HG03280 (cell line): Measurements from ENCODE around the gene ID1.
"Not testable (repeated sequence)": the region's sequence is repeated elsewhere in the genome, so short reads cannot be mapped to it uniquely, and the experiment has no call there.

Source experiments
- ATAC-seq: cut with Tn5 transposase; IDR thresholded peaks from one replicate; pipeline ENCODE4 v1.9.1; 2021; ENCODE audit warnings: mild to moderate bottlenecking, moderate library complexity; ENCODE audit not compliant: unreplicated experiment

ID1 gene

GRCh38 chr20:31633339-31633914 lies 28.3 kb downstream of the ID1 start:
- no peak for ATAC-seq

DNA sequence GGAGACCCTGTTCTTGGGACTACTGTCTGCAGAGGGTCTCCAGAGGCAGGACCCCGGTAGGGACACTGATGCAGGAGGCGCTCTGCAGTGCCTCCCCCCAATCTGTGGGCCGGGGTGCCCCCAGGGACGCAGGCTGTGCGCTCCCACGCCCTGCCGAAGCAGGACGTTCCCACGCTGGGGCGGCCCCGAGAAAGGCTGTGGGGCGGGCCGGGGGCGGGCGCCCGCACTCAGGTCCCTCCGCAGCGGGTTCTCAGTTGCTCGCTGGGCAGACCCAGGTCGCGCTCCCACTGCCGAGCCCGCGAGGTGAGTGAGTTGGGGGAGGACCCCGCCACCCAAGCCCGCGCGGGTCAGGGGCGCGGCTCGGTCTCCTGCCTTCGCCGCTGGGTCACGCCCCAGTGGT lies 32.6 kb downstream of the ID1 start, which contains the start of gene COX4I2:
COX4I2 (plus strand) TSS at position 253 of the 400 bp plus-strand sequence. CDS start 1,106 bp downstream, outside the sequence.
- ATAC-seq = no peak

DNA sequence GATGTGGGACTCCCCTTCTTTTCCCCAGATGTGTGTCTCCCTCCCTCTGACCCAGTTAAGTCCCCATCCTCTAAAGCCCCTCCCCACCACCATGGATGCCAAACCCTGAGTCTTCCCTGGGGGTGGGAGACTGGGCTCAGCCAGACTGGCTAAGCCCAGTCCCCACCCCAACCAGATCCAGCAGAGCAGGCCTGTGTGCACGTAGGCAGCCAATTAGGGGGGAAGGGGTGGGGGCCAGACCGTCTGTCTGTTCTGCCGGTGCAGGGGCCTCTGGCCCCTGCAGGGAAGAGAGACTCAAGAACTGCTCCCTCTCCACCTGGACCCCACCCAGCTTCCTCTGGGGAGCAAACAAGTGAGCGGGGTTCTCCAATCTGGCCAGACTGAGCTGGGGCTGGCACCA lies 33.2 kb downstream of the ID1 start:
- no peak for ATAC-seq

DNA sequence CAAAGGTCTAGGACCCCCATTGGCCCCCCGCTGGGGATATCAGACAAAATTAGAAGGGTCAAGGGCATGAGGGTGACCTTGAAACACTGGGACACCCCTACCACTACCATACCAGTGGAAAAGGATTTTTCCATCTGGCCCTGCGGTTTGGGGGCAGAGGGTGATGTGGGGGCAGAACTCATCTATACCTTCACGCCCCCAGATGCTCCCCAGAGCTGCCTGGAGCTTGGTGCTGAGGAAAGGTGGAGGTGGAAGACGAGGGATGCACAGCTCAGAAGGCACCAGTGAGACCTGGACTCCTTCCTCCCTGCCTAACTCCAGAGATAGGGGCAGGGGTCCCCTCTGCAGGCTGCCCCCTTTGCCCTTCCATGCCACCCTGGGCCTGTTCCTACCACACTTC lies 33.7 kb downstream of the ID1 start:
- ATAC-seq = no peak

DNA sequence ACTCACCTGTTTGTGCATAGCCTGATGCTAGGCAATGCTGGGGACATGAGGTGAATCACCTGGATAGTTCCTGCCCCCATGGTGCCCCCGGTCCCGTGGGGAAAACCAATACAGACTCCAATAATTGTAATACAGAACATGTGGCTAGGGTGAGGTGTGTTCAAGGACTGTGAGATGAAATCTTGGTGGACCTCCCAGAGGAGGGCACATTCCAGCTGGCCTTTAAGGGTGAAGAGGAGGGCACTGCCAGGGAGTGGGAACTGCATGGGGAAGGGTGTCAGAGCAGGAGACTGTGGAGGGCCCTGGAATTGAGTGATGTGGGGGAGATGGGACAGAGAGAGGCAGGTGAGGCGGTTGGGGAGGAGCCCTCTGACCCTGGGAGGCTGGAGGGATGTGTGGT lies 35.2 kb downstream of the ID1 start:
- ATAC-seq = no peak

DNA sequence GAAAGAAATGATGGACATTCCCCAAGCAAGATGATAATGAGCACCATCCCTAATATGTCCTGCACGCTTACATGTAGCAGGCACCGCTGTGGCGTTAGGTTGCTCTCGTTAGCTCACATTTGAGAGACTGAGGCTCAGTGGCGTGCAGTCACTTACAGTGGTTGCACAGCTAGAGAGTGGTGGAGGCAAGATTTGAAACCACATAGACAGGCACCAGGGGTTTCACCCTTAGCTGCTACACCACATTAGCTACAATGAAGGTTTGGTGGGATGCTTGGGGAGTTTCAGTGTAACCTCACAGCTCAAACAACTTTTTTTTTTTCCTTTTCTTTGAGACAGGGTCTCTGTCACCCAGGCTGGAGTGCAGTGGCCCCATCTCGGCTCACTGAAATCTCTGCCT lies 36.3 kb downstream of the ID1 start:
- ATAC-seq = no peak

GRCh38 chr20:31642837-31643236 lies 37.7 kb downstream of the ID1 start:
- ATAC-seq = no peak

- no peak for ATAC-seq
These were observed 38.4 kb downstream of the ID1 start for GRCh38 chr20:31643522-31643921.

DNA sequence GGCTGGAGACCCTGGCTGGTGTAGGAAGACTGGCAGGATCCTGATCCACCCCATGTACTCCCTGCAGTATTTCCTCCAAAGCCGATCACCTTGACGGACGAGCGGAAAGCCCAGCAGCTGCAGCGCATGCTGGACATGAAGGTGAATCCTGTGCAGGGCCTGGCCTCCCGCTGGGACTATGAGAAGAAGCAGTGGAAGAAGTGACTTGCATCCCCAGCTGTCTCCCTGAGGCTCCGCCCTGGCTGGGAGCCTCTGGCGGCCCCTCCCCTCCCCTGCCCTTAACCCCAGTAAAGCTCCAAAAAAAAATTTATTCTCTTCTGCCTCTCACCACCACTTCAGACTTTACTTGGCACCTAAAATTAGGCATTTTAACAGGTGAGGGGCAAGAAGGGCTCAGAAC lies 39.6 kb downstream of the ID1 start:
- ATAC-seq = no peak

GRCh38 chr20:31648104-31648503 lies 43.0 kb downstream of the ID1 start:
- not testable (repeated sequence) for ATAC-seq

DNA sequence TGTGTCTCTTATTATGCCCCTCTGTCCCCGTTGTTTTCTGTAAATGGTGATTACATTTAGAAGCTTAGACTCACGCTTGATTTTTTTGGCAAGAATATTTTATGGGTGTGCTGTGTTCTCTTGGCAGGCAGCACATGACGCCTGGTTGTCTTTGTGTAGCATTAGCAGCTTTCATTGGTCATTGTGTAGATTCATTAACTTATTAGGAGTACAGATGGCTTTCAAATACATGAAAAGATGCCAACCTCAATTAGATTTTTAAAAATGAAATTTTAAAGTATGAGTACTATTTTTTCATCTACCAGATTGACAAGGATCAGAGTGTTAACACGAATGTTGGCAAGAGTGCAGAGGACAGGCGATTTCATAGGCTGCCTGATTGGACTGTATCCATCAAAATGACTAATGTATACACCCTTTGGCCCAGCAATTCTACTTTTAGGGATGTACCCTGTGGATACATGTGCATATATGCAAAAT lies 47.9 kb downstream of the ID1 start:
- ATAC-seq = no peak

DNA sequence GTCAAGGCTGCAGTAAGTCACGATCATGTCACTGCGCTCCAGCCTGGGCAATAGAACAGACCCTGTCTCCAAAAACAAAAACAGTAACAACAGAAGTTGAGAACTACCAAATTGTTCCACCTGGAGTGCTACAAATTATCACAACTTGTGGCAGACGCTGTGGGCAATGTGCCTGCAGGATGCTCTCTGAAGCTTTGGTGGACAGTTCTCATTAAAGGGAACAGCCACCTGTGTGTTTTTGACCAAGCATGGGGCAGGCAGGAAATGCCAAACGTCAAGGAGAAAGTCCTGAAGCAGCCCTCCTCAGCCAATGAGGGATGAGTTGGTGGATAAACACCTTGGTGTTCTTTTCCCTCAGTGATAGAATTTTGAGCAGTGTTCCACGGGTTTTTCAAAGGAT lies 48.5 kb downstream of the ID1 start:
- no peak for ATAC-seq

- no peak for ATAC-seq
These were observed 49.4 kb downstream of the ID1 start for GRCh38 chr20:31654534-31654933.
